Activated CD8-positive, alpha-beta memory T cell treated with anti-CD3 and anti-CD28 coated beads, Interleukin-2, amount 50 U/mL, for 1 hour (primary cell): ENCODE measurements around the gene GFY.

Experiments
- DNase-seq: peaks from one replicate; pipeline ENCODE4 v3.0.0-alpha.2; 2020; ENCODE audit errors: extremely low read depth

GFY gene

GRCh38 chr19:49408816-49409440, 16.3 kb upstream of the GFY start:
- no peak for DNase-seq

DNA sequence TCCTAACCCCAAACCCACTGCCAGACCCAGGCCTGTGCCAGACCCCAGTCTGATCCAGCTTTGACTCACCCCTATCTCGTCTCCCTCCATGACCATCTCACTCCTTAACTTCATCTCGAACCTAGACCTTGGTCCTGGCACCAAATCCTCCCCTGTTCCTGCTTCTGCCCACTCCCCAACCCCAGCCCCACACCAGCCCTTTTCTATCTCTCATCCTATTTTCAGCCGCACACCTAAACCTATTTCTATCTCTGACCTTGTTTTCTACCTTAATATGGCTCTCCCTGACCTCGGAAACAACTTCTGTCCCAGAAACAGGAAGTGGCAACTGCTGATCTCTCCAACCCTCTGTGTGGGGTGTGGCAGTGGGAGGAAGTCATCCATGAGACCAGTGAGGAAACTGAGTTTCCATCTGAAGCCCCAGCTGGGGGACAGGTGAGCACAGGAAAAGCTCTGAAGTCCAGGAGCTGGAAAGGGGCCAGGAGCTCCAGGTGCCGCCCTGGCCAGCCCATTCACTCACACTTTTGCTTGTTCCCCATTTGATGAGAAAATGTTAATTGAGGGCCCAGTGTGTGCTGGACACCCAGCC, 15.7 kb upstream of the GFY start:
- no peak for DNase-seq

GRCh38 chr19:49411681-49412326, 13.4 kb upstream of the GFY start:
- DNase-seq, result no peak

GRCh38 chr19:49413348-49413747, 11.8 kb upstream of the GFY start:
- DNase-seq, result no peak

GRCh38 chr19:49414256-49414655, 10.9 kb upstream of the GFY start:
- DNase-seq, result no peak

DNA sequence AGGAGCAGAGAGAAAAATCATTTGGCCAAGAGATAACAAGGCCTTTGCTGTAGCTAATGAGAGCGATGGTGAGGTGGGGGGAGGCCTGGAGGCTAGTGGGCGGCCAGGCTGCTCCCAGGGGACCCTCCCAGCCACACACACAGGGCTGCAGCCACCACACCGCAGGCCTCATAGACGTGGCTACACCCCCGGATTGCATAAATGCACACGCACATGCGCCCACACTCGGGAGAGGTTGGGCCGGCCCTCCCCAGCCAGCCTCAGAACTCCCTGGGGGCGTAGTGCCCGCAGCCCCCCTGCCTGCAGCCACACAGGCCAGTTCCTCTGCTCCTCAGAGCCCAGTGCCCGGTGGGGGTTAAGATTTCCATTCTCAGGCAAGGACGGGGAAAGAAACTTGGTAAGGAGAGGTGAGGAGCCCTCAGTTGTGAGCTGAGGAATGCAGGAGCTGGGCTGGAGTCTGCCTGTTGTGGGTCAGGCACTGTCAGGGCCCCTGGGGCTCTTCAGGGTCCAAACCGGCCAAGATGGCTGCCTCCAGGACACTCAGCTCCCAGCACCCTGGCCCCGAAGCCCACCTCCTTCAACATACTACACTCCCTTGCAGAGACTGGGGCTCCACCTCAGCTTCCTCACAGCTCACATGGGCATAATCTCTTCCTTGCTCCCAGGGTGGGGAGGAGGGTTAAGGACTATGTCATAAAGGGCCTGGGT, 9.9 kb upstream of the GFY start:
- DNase-seq, result no peak

DNA sequence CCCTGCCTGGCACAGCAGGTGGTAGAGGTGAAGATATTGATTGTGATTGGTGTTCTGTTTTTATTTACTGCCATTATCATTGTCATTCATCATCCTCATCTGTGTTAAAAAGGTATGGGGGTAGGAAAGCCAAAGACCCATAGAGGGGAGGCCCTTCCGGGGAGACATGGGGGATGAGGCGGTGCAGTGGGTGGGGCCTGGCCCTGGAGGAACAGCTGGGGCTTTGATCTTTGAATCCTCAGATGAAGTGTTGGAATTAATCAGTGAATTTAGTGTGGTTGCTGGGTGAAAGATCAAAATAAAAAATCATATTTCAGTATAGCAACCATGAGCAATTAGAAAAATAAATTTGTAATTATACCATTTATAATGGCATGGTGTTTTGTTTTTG, 9.4 kb upstream of the GFY start:
- DNase-seq, result no peak

- no peak for DNase-seq
Measured at GRCh38 chr19:49417088-49417487, 8.1 kb upstream of the GFY start.

DNA sequence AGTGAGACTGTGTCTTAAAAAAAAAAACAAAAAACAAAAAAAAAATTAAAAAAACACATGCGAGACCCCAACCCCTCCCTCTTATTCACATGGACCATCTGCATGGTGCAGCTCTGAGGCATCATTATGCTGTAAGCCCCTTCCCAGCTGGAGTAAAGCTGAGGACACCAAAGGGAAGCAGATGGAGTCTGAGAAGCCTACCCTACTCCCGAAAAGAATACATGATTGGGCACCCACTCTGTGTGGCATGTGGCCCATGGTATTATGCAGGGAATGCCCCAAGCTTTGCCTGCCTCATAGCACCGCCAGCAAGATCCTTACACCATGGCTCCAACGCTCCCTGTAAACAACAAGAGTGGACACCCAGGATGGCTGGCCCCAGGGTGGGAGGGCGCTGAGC, 6.7 kb upstream of the GFY start:
- DNase-seq, result no peak

DNA sequence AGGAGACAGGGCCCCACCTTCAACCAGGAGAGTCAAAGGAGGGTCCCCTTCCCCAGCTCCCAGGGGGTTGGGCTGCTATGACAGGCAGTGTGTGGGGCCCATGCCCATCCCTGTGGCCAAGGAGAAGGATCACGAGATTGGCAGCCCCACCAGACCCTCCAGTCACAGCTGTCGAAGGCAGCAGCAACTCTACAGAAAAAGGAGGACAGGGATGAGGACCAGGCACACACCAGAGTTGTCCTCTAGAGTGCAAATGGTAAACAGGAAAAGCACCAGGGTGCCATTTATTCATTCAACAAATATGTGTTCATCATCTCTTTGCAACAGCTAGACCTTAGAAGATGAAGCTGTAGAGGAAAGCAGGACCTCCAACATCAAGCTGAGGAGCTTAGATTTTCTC, 6.0 kb upstream of the GFY start:
- no peak for DNase-seq

- no peak for DNase-seq
Measured at GRCh38 chr19:49420227-49420626, 5.0 kb upstream of the GFY start.

DNA sequence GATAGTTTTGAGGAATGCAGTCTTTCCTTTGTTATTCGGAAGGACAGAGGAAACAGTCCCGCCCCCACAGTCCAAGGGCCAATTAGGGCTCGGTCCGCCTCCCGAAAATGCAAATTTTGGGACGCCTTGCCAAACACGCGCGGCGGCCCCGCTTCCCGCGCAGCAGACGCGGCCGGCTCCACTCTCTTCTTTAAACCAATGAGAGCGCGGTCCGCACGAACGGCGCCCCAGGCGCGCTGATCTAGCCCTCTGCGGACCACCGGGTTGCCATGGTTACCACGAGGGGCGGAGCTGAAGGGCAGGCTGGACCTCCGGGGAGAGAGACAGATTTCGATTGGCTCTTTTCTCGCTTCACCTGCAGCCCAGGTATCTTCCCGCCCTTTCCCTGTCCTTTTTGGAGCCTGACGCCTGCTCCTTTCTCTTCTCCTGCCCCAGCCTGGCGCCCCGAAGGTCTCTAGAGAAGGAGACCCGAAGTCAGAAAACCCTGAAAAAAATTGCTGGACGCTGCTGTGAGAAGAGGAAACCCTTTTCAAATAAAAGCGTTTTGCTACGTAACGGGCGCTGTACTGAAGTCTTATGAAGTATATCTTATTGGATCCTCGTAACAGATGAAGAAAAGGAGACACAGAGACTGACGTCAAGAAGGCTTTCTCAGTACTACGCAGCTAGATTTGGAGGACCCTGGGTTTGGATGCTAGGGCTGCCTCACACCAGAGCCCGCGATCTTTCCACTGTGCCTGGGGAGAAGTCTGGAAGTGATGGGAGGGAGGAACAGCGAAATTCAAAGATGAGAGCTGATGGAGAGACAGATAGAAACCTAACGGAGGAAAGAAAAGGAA, 3.9 kb upstream of the GFY start:
- no peak for DNase-seq

- no peak for DNase-seq
Measured at GRCh38 chr19:49421878-49422202, 3.3 kb upstream of the GFY start.

- DNase-seq, result no peak
Measured at GRCh38 chr19:49422407-49423070, 2.6 kb upstream of the GFY start.

DNA sequence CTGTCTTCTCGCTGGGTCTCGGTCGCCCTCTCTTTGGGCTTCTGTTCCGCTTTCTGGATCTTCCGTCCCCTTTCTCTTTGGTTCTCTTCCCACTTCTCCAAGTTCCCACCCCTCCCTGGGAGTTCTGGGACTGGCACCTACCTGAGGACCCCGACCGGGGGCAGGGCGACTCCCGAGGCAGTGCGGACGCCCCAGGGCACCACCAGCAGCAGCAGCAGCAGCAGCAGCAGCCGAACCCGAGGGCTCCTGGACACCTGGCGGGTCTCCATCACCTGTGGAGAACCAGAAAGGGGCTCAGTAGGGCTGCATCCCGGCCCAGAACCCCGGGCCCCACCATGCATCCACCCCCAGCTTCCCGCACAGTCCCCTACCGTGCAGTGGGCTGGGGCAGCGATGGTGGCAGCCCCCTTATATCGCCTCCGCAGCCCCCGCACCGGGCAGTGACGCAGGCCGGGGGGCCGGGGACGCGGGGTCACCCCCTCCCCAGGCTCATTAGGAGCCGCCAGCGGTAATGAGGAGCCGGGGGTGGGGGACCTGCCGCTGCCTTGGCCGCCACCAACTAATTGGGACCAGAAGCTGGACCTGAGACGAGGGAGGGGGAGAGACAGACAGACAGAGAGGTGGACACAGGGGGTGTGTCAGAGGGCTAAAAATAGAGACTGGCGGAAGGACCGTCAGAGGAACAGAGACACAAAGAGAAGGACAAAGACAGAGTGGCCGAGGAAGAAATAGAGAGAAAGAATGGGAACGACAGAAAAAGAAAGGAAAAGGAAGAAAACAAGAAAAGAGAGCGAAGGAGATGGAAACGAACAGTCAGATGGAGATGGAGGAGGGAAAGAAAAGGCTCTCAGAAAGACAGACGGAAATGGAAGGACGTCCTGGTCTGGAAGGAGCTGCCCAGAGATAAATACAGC, 1.9 kb upstream of the GFY start, which contains the start of gene PTH2:
TSS of gene PTH2 (minus strand) at position 371 of the 914 bp plus-strand sequence. CDS start at position 269, 102 bp downstream.
- DNase-seq, result no peak

DNA sequence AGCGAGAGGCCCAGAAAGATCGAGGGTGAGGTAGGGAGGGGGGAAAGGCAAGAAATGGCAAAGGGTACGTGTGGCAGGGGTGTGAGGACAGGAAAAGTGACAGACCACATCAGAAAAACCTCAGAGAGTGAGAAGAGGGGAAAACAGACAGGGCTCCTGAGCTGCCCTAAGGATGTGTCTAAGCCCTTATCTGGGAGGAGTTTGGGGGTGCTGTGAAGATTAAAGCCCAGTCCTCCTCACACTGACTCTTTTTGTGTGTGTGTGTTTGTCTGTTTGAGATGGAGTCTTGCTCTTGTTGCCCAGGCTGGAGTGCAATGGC, 1.2 kb upstream of the GFY start:
- no peak for DNase-seq

- DNase-seq, result no peak
Measured at GRCh38 chr19:49425922-49426592, 869 bp downstream of the GFY start.

DNA sequence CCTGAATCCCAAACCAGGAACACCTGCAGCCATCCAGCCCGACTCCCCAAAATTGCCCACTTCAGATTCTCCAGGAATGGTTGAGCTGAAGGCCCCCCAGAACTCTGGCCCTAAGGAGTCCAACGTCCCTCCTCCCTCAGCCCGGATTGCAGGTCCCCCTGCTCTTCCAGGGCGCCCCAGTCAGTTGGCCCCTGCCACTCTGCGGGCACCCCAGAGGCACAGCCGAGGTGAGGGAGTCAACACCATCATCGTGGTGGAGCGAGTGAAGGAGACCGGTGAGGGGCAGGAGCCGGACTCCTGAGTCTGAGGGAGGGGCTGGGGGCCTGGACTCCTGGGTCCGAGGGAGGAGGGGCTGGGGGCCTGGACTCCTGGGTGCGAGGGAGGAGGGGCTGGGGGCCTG, 2.2 kb downstream of the GFY start:
- DNase-seq, result no peak

GRCh38 chr19:49427855-49428546, 2.8 kb downstream of the GFY start:
- DNase-seq, result no peak
